UCSD-AML1 (cell line): ENCODE results near the gene FAM177A1.

Experiments used
- DNase-seq: peaks from one replicate; lab custom pipeline; 2025; ENCODE audit not compliant: unreplicated experiment; lab: John Stamatoyannopoulos, UW

Gene FAM177A1

GRCh38 chr14:35122696-35123387 lies 76.8 kb downstream of the FAM177A1 start:
- DNase-seq: peak; percentile 27

GRCh38 chr14:35123388-35123703 lies 77.3 kb downstream of the FAM177A1 start:
- no peak for DNase-seq

- no peak for DNase-seq
Observed at GRCh38 chr14:35124127-35124526, 78.1 kb downstream of the FAM177A1 start.
